GM13976 (cell line): Measurements from ENCODE around the gene DVL1.

Experiments used
- DNase-seq: peaks from one replicate; pipeline ENCODE4 v3.0.0; 2012; ENCODE audit warnings: low spot score
- CTCF ChIP-seq: IDR thresholded peaks from 2 replicates; pipeline ENCODE4 v1.5.1; 2012; ENCODE audit warnings: borderline replicate concordance, mild to moderate bottlenecking; ENCODE audit not compliant: insufficient read depth; ENCODE audit errors: extremely low read depth, missing control alignments, control extremely low read depth
- in situ Hi-C: fragments of 300-500 bp; cut with MboI; formaldehyde crosslinking; loops from one replicate; pipeline ENCODE4 v1.12.0; 2022; ENCODE audit warnings: low sequenced_read_pairs, mixed read lengths, inconsistent platforms; ENCODE audit not compliant: unreplicated experiment

DVL1 gene

GRCh38 chr1:1330366-1331067 lies 18.7 kb downstream of the DVL1 start:
- no peak for DNase-seq
- in situ Hi-C loops: no loop called here
- TF ChIP-seq CTCF: no peak

- in situ Hi-C loops: no loop called here
- TF ChIP-seq CTCF: no peak
- DNase-seq: no peak
These were observed 19.7 kb downstream of the DVL1 start for GRCh38 chr1:1329304-1330210.

- no peak for TF ChIP-seq CTCF
- no peak for DNase-seq
- in situ Hi-C loops: no loop called here
These were observed 21.0 kb downstream of the DVL1 start for GRCh38 chr1:1328254-1328653.

GRCh38 chr1:1327291-1327690 lies 21.9 kb downstream of the DVL1 start:
- TF ChIP-seq CTCF: no peak
- in situ Hi-C loops: no loop called here
- DNase-seq: no peak

- no peak for DNase-seq
- in situ Hi-C loops: no loop called here
- no peak for TF ChIP-seq CTCF
These were observed 23.1 kb downstream of the DVL1 start for GRCh38 chr1:1326075-1326605.

- in situ Hi-C loops: no loop called here
- DNase-seq: no peak
- TF ChIP-seq CTCF: no peak
These were observed 23.7 kb downstream of the DVL1 start for GRCh38 chr1:1325288-1326074.
